PFSK-1 (cell line): Measurements from ENCODE around the gene NUDT4.
"Not testable (repeated sequence)": the region's sequence is repeated elsewhere in the genome, so short reads cannot be mapped to it uniquely, and the experiment has no call there.

Experiments used
- POLR2AphosphoS5 ChIP-seq: IDR thresholded peaks from 2 replicates; pipeline ENCODE4 v1.6.1; 2012; ENCODE audit warnings: low read depth, mild to moderate bottlenecking, control low read depth, low read length, moderate library complexity
- SIN3A ChIP-seq: IDR thresholded peaks from 2 replicates; pipeline ENCODE4 v1.6.1; 2012; ENCODE audit warnings: mild to moderate bottlenecking, low read length, moderate library complexity, borderline replicate concordance; ENCODE audit not compliant: insufficient read depth
- TAF1 ChIP-seq: IDR thresholded peaks from 2 replicates; pipeline ENCODE4 v1.6.1; 2012; ENCODE audit warnings: low read length, control low read depth, borderline replicate concordance; ENCODE audit not compliant: insufficient read depth

DNA sequence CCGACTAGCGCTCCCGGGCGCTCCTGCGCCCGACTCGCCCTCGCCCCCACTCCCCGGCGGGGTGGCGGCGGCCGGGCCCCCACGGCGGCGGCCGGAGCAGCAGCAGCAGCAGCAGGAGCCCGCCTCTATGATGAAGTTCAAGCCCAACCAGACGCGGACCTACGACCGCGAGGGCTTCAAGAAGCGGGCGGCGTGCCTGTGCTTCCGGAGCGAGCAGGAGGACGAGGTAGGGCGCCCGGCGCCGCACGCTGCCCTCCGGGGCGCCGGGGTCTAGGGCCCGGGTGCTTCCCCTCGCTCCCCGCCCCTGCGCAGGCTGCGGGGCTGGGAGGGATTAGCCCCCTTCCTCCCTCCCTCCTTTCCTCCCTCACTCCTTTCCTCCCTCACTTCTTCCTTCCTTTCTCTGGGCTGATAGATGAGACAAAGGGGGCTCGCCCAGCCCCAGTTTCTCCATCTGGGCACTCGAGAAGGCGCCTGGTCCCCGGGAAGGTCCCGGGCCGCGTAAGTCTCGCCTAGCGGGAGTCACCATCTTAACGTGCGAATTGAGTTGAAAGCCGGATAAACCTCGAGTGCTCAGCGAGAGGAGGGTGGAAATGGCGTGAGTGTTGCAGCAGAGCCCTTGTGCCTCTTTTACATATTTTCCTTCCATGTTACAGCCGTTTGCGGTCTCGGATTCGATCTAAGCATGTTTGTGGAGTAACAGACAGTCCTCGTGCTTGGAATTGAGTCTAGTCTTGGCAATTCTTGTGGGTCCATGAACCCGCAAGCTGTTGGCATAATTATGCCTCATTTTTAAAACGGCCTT is 672 bp downstream of the NUDT4 start:
- not testable (repeated sequence) for TF ChIP-seq TAF1, SIN3A, POLR2AphosphoS5
